Subcutaneous adipose tissue (tissue), 4 donors: ENCODE measurements around the gene AURKAIP1. TPM values are rescaled to one million over a fixed set of nuclear protein-coding genes. Genes with fewer than 3 reads are reported as not detected.

Source experiments
- total RNA-seq, 4 donors: library from RNA; depleted of rRNA; stranded (reverse); fragments of >200 nt; gene quantifications; one replicate each; pipeline ENCODE4 v1.1.0, GENCODE V29; 2016
- TF ChIP-seq, protein P1 (sequence below): fragments of 450-650 bp; IDR thresholded peaks from one replicate; pipeline ENCODE4 v1.5.1; 2016; ENCODE audit warnings: low read depth, mild to moderate bottlenecking, control low read depth, antibody characterized with exemption, moderate library complexity

The AURKAIP1 gene
- total RNA-seq, 4 donors from 2014 or later = 53.6 to 153 (median 83.5) TPM

DNA sequence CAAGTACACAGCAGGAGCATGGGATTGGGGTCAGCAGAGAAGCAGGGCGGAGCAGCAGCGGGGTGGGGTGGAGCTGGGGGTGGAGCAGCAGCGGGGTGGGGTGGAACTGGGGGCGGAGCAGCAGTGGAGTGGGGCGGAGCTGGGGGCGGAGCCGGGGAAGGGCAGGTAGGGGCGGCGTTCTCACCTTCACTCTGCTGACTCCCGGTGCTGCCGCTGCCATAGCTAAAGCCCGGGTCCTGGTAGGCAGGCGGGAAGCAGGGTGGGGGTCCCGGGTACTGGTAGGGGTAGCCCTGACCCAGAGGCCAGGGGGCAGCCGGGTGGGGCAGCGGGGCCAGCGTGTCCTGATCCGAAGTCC is 37.2 kb downstream of the AURKAIP1 start:
- TF ChIP-seq, protein P1, sequence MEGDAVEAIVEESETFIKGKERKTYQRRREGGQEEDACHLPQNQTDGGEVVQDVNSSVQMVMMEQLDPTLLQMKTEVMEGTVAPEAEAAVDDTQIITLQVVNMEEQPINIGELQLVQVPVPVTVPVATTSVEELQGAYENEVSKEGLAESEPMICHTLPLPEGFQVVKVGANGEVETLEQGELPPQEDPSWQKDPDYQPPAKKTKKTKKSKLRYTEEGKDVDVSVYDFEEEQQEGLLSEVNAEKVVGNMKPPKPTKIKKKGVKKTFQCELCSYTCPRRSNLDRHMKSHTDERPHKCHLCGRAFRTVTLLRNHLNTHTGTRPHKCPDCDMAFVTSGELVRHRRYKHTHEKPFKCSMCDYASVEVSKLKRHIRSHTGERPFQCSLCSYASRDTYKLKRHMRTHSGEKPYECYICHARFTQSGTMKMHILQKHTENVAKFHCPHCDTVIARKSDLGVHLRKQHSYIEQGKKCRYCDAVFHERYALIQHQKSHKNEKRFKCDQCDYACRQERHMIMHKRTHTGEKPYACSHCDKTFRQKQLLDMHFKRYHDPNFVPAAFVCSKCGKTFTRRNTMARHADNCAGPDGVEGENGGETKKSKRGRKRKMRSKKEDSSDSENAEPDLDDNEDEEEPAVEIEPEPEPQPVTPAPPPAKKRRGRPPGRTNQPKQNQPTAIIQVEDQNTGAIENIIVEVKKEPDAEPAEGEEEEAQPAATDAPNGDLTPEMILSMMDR = no peak

DNA sequence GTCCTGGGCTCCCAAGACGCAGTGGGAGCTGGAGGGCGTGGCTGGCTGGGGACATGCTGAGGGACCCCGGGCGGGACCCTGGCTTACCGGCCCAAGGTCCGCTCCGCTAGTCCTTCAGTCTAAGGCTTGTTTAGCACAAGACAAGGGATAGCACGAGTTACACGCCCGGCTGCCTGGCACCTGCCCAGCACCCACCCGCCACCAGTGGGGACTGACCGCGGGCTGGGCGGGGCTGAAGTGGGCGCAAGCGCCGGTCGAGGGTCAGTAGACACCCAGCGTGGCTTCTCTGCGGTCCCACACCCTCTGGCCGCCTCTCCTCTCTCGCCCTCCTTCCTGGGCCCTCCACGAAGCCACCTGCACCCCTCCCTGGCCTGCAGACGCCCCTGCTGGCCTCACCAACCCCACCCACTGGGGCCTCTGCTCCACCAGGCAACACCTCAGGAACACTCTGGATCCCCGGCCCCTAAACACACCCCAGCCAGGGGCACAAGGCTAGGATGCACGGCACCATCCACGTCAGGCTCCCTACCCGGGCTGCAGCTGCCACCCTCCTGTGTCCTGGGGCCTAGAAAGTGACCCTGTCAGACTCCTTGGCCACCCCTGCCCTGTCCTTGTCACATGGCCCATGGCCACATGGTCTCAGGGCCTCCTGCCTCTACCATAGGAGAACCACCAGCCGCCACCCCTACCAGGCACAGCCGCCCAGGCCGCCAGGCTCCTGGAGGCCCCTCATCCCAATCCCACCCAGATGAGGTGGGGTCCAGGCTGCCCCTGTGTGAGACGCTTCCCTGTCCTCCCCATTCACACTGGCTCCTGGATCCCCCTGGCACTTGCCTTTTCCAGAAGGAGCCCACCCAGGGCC is 37.8 kb downstream of the AURKAIP1 start:
- TF ChIP-seq, protein P1 = no peak

DNA sequence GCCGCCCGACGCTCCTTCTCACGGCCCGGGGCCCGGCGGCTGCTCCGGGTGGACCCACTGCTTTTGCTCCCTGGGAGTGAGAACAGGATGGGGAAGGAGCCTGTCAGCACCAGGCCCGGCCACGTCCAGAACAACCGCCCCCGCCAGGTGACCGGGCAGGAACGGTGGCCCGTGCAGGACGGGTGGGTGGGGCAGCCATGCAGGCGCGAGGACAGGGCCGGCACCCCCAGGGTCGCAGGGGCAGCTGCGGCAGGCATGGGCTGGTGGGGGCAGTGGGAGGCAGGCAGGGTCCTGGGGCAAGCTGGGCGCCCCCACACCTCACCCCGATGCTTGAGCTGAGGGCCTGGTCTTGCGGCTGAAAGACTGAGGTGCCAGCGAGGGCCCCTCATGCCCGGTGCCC is 38.6 kb downstream of the AURKAIP1 start:
- TF ChIP-seq, protein P1 = no peak

DNA sequence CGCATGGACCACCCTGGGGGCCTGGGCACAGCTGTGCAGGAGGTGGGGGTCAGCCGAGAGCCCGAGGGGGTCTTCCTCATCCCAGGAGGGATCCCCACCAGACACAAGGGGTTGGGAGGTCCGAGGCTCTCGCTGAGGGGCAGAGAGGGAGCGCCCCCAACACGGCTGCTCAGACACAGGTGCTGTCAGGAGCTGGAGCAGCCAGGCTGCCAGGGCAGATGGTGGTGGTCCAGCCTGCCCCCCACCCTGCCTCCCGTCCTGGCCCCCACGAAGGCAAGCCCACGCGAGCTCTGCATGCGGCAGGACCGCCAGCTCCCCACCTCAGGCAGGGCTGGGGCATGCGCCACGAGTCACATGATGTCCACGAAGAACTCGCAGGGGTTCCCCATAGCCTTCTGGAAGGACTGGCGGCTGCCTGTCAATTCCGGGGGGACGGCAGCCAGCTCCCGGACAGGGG is 39.2 kb downstream of the AURKAIP1 start:
- TF ChIP-seq, protein P1 = no peak

DNA sequence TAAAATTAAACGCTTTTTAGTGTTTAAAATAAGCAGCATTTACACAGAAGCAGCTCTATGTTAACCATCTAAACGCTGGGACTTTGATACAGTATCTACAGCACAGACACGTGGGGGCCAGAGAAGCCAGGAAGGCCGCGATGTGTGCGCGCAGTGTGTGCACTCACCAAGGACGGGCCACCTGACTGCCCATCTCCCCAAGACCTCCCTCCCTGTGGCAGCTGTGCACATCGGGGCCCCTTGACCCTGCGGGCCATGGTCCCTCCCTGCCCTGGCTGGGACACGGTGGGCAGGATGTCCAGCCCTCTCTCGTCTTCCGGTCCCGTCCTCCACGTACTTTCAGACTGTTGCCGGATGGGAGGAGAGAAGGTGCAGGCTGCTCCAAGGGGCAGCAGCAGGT is 39.7 kb downstream of the AURKAIP1 start:
- TF ChIP-seq, protein P1 = no peak

DNA sequence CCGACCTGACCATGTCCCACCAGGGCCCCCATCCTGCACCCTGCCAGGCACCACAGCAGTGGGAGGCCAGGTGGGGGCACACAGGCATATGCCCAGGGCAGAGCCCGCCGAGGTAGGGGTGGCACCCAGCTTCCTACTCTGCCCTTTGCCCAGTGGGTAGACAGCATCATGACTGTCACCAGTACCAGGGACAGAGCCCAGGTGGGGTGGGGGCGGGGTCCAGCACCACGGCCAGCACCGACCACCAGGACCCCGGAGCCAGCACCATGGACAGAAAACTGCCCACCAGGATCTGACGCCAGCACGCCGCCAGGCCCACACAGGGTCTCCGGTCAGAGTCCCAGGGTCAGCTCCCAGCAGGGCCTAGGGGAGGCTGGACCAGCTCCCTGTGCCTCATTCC is 40.2 kb downstream of the AURKAIP1 start:
- TF ChIP-seq, protein P1 = no peak

DNA sequence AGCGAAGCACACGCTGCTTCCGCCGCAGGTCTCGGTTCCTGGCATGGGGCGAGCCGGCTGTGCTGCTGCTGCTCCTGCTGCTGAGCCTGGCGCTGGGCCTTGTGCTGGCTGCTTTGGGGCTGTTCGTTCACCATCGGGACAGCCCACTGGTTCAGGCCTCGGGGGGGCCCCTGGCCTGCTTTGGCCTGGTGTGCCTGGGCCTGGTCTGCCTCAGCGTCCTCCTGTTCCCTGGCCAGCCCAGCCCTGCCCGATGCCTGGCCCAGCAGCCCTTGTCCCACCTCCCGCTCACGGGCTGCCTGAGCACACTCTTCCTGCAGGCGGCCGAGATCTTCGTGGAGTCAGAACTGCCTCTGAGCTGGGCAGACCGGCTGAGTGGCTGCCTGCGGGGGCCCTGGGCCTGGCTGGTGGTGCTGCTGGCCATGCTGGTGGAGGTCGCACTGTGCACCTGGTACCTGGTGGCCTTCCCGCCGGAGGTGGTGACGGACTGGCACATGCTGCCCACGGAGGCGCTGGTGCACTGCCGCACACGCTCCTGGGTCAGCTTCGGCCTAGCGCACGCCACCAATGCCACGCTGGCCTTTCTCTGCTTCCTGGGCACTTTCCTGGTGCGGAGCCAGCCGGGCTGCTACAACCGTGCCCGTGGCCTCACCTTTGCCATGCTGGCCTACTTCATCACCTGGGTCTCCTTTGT is 41.3 kb downstream of the AURKAIP1 start:
- TF ChIP-seq, protein P1 = no peak
